ENCODE measurements around the gene PHF21A.

Gene PHF21A

GRCh38 chr11:45899086-45899447, 222.2 kb downstream of the PHF21A start:
- no peaks in the 10 kb centered on the region for H3K79me2 ChIP-seq (ENCODE audit: insufficient read depth, low read length)
- H3K9ac ChIP-seq (ENCODE audit: low read length), result no peak overlapping the region
- TF ChIP-seq EZH2phosphoT487 (conservative IDR thresholded peaks at IDR 0.05; ENCODE audit: low read length) (no peak), CTCF (IDR thresholded peaks at IDR 0.05; ENCODE audit: insufficient read depth, low read length, poor library complexity, severe bottlenecking) (no peak)
- no peaks in the 10 kb centered on the region for H3K36me3 ChIP-seq (ENCODE audit: low read length)
- H3K27me3 ChIP-seq (ENCODE audit: low read length), result no peaks in the 10 kb centered on the region
- H3K9me2 ChIP-seq (replicated peaks; ENCODE audit: insufficient read depth, low read length), result no peaks in the 10 kb centered on the region
- no peak overlapping the region for H3K4me3 ChIP-seq (ENCODE audit: insufficient read depth, low read length, poor library complexity, severe bottlenecking)
- no peaks in the 10 kb centered on the region for H3F3A ChIP-seq (ENCODE audit: insufficient read depth)
- no peak overlapping the region for H3K27ac ChIP-seq (ENCODE audit: low read depth, low read length)
- no peak overlapping the region for H2AFZ ChIP-seq (ENCODE audit: low read depth, low read length, severe bottlenecking)
- no peak overlapping the region for H3K4me2 ChIP-seq (ENCODE audit: low read depth, low read length, poor library complexity, severe bottlenecking)
- H3K9me3 ChIP-seq (ENCODE audit: insufficient read depth, low read length), result no peaks in the 10 kb centered on the region
- H4K20me1 ChIP-seq (ENCODE audit: low read depth, low read length), result no peaks in the 10 kb centered on the region

- Histone ChIP-seq H4K20me1 (ENCODE audit: low read depth, low read length) (no peaks in the 10 kb centered on the region), H3K9me3 (ENCODE audit: insufficient read depth, low read length) (no peaks in the 10 kb centered on the region), H3K79me2 (ENCODE audit: insufficient read depth, low read length) (no peaks in the 10 kb centered on the region), H3K27me3 (ENCODE audit: low read length) (no peaks in the 10 kb centered on the region), H3K9me2 (replicated peaks; ENCODE audit: insufficient read depth, low read length) (no peaks in the 10 kb centered on the region), H3K36me3 (ENCODE audit: low read length) (no peaks in the 10 kb centered on the region), H2AFZ (ENCODE audit: low read depth, low read length, severe bottlenecking) (no peak overlapping the region), H3K4me3 (ENCODE audit: insufficient read depth, low read length, poor library complexity, severe bottlenecking) (no peak overlapping the region), H3K4me2 (ENCODE audit: low read depth, low read length, poor library complexity, severe bottlenecking) (no peak overlapping the region), H3F3A (ENCODE audit: insufficient read depth) (no peaks in the 10 kb centered on the region), H3K27ac (ENCODE audit: low read depth, low read length) (no peak overlapping the region), H3K9ac (ENCODE audit: low read length) (no peak overlapping the region)
- TF ChIP-seq CTCF (IDR thresholded peaks at IDR 0.05; ENCODE audit: insufficient read depth, low read length, poor library complexity, severe bottlenecking) (no peak), EZH2phosphoT487 (conservative IDR thresholded peaks at IDR 0.05; ENCODE audit: low read length) (no peak)
Measured at GRCh38 chr11:45897556-45897955, 223.7 kb downstream of the PHF21A start.

- H3K4me2 ChIP-seq (ENCODE audit: low read depth, low read length, poor library complexity, severe bottlenecking), result no peak overlapping the region
- H3K27me3 ChIP-seq (ENCODE audit: low read length), result no peaks in the 10 kb centered on the region
Measured at GRCh38 chr11:45896422-45896984, 224.8 kb downstream of the PHF21A start.

More at GRCh38 chr11:45896422-45896984, 224.8 kb downstream of the PHF21A start:
- Histone ChIP-seq H3K79me2 (ENCODE audit: insufficient read depth, low read length) (no peaks in the 10 kb centered on the region), H3K9me2 (replicated peaks; ENCODE audit: insufficient read depth, low read length) (no peaks in the 10 kb centered on the region), H3F3A (ENCODE audit: insufficient read depth) (no peaks in the 10 kb centered on the region), H4K20me1 (ENCODE audit: low read depth, low read length) (no peaks in the 10 kb centered on the region), H3K27ac (ENCODE audit: low read depth, low read length) (no peak overlapping the region), H3K9me3 (ENCODE audit: insufficient read depth, low read length) (no peaks in the 10 kb centered on the region), H3K4me3 (ENCODE audit: insufficient read depth, low read length, poor library complexity, severe bottlenecking) (no peak overlapping the region), H2AFZ (ENCODE audit: low read depth, low read length, severe bottlenecking) (no peak overlapping the region), H3K9ac (ENCODE audit: low read length) (no peak overlapping the region), H3K36me3 (ENCODE audit: low read length) (no peaks in the 10 kb centered on the region)
- TF ChIP-seq CTCF (IDR thresholded peaks at IDR 0.05; ENCODE audit: insufficient read depth, low read length, poor library complexity, severe bottlenecking) (no peak), EZH2phosphoT487 (conservative IDR thresholded peaks at IDR 0.05; ENCODE audit: low read length) (no peak)
